Stomach (tissue), 9 donors: ENCODE results near the gene AGAP5. TPM values are rescaled to one million over a fixed set of nuclear protein-coding genes. Genes with fewer than 3 reads are reported as not detected.
"Not testable (repeated sequence)": the region's sequence is repeated elsewhere in the genome, so short reads cannot be mapped to it uniquely, and the experiment has no call there.

ENCODE experiments used
- DNase-seq, 2 donors: peaks; one replicate each; pipeline versions ENCODE4 v3.0.0 to v3.0.0-alpha.2; 2013 to 2019
- H3K27ac ChIP-seq, 5 donors: fragments of 200-600 bp in 4 of 5; sonication (generic) in 4 of 5; one replicate each; pipeline ENCODE4 v1.5.1; 2013 to 2019; ENCODE audit warnings: mild to moderate bottlenecking in 1 of 5, moderate library complexity in 1 of 5
- H3K27me3 ChIP-seq, 3 donors: fragments of 200-600 bp; sonication (generic); one replicate each; pipeline ENCODE4 v1.5.1; 2017 to 2019; ENCODE audit warnings: mixed run types in 1 of 3
- H3K36me3 ChIP-seq, 4 donors: fragments of 200-600 bp; sonication (generic); 1 replicate in 3 of 4; 2 replicates in 1 of 4; pipeline ENCODE4 v1.5.1; 2016 to 2019
- H3K4me1 ChIP-seq, 4 donors: fragments of 200-600 bp; sonication (generic); one replicate each; pipeline ENCODE4 v1.5.1; 2016 to 2019
- H3K4me3 ChIP-seq, 4 donors: fragments of 200-600 bp; sonication (generic) in 3 of 4; one replicate each; pipeline ENCODE4 v1.5.1; 2016 to 2019; ENCODE audit warnings: mild to moderate bottlenecking in 1 of 4
- H3K9me3 ChIP-seq, 4 donors: fragments of 200-600 bp; sonication (generic); one replicate each; pipeline ENCODE4 v1.5.1; 2016 to 2019
- WGBS, 5 donors: extraction: QIAGEN DNeasy Blood & Tissue Kit in 3 of 5; methylation state at CpG; one replicate each; pipeline versions ENCODE4 v1.1.5 to v1.1.7; 2013 to 2018; 5-methylcytosine and 5-hydroxymethylcytosine counted together
- intact Hi-C: fragments of 100-400 bp; cut with DNase I; formaldehyde crosslinking; loops from one replicate; pipeline ENCODE4 v1.15.1; 2023; ENCODE audit warnings: low total_unique reads
- polyA plus RNA-seq, 3 donors: library from polyadenylated mRNA; stranded (reverse); fragments of 200-250 nt; gene quantifications; one replicate each; pipeline ENCODE4 v1.2.3, GENCODE V29; 2013
- total RNA-seq, 5 donors: library from RNA; depleted of rRNA; stranded (reverse); fragments of >200 nt; gene quantifications; one replicate each; pipeline versions ENCODE4 v1.1.0 to v1.2.3, GENCODE V29; 2014 to 2016
- donor health status: healthy with polysubstance abuse.
- donor health status: Bipolar disorder and iron deficiency.
- donor health status: healthy.

AGAP5 gene
- total and polyA plus RNA-seq, 8 donors = 1.8 to 20.1 (median 5.8) TPM

GRCh38 chr10:73698819-73699218 lies 910 bp upstream of the AGAP5 start:
- 91 to 100% (median 94%) methylated on average over 2 of the region's 2 CpGs for WGBS, 5 donors
- intact Hi-C loops = not testable (repeated sequence)

GRCh38 chr10:73695302-73695701 lies 2.6 kb downstream of the AGAP5 start:
- H3K9me3 ChIP-seq, intact Hi-C loops, H3K27ac ChIP-seq, H3K4me1 ChIP-seq, DNase-seq, H3K4me3 ChIP-seq, H3K27me3 ChIP-seq: not testable (repeated sequence)
- H3K36me3 ChIP-seq = peaks cover 0 to 30% (median 21%) of the 10 kb centered on the region in 4 donors

More at GRCh38 chr10:73698819-73699218, 910 bp upstream of the AGAP5 start:
- not testable (repeated sequence) for DNase-seq, H3K4me3 ChIP-seq, H3K4me1 ChIP-seq, H3K27ac ChIP-seq, H3K27me3 ChIP-seq, H3K9me3 ChIP-seq
- peaks cover 0 to 34% (median 21%) of the 10 kb centered on the region in 4 donors for H3K36me3 ChIP-seq

- H3K9me3 ChIP-seq, intact Hi-C loops, H3K27ac ChIP-seq, H3K27me3 ChIP-seq, DNase-seq, H3K4me1 ChIP-seq, H3K4me3 ChIP-seq: not testable (repeated sequence)
- peaks cover 0 to 31% (median 12%) of the 10 kb centered on the region in 4 donors for H3K36me3 ChIP-seq
- 92 to 97% (median 95%) methylated on average over 6 of the region's 6 CpGs for WGBS, 5 donors
These were observed 7.2 kb downstream of the AGAP5 start for GRCh38 chr10:73690755-73691154.

GRCh38 chr10:73689596-73689995 lies 8.3 kb downstream of the AGAP5 start:
- H3K27ac ChIP-seq, H3K27me3 ChIP-seq, intact Hi-C loops, H3K4me3 ChIP-seq, H3K9me3 ChIP-seq, H3K4me1 ChIP-seq, DNase-seq: not testable (repeated sequence)
- H3K36me3 ChIP-seq = peaks cover 0 to 35% (median 15%) of the 10 kb centered on the region in 4 donors
- 97 to 98% (median 97%) methylated on average over 8 to 28 of the region's 28 CpGs; no CpG with 5 or more reads in 1 of the 5 donors for WGBS, 5 donors

- H3K4me1 ChIP-seq, intact Hi-C loops, H3K27me3 ChIP-seq, DNase-seq, H3K9me3 ChIP-seq, H3K27ac ChIP-seq, H3K4me3 ChIP-seq: not testable (repeated sequence)
- peaks cover 0 to 26% (median 9%) of the 10 kb centered on the region in 4 donors for H3K36me3 ChIP-seq
- 67 to 82% (median 72%) methylated on average over 1 of the region's 1 CpG for WGBS, 5 donors
These were observed 10.3 kb downstream of the AGAP5 start for GRCh38 chr10:73687641-73688040.

- H3K27ac ChIP-seq, H3K4me3 ChIP-seq, DNase-seq, H3K27me3 ChIP-seq, H3K9me3 ChIP-seq, intact Hi-C loops, H3K36me3 ChIP-seq, H3K4me1 ChIP-seq: not testable (repeated sequence)
- WGBS, 5 donors = 92 to 98% (median 93%) methylated on average over 7 to 10 of the region's 20 CpGs; no CpG with 5 or more reads in 2 of the 5 donors
These were observed 23.4 kb downstream of the AGAP5 start for GRCh38 chr10:73674546-73674945.

GRCh38 chr10:73668378-73668777 lies 29.5 kb downstream of the AGAP5 start:
- H3K9me3 ChIP-seq, intact Hi-C loops, H3K27ac ChIP-seq, H3K4me1 ChIP-seq, H3K36me3 ChIP-seq, H3K27me3 ChIP-seq, DNase-seq, H3K4me3 ChIP-seq: not testable (repeated sequence)
- WGBS, 5 donors = 88 to 97% (median 94%) methylated on average over 3 to 4 of the region's 4 CpGs

- 54 to 59% (median 57%) methylated on average over 3 to 4 of the region's 5 CpGs for WGBS, 5 donors
- H3K27ac ChIP-seq, H3K4me1 ChIP-seq, H3K4me3 ChIP-seq, H3K27me3 ChIP-seq, H3K9me3 ChIP-seq, intact Hi-C loops, H3K36me3 ChIP-seq, DNase-seq: not testable (repeated sequence)
These were observed 31.6 kb downstream of the AGAP5 start for GRCh38 chr10:73666153-73666809.

GRCh38 chr10:73665581-73665980 lies 32.3 kb downstream of the AGAP5 start:
- WGBS, 5 donors = 80 to 89% (median 84%) methylated on average over 3 of the region's 3 CpGs
- intact Hi-C loops, DNase-seq, H3K4me1 ChIP-seq, H3K36me3 ChIP-seq, H3K27me3 ChIP-seq, H3K4me3 ChIP-seq, H3K9me3 ChIP-seq, H3K27ac ChIP-seq: not testable (repeated sequence)
